IMR-90 (cell line): ENCODE results near the gene SDF2L1. TPM values are rescaled to one million over a fixed set of nuclear protein-coding genes. Genes with fewer than 3 reads are reported as not detected.

Experiments used
- BHLHE40 ChIP-seq: fragments of 150-350 bp; IDR thresholded peaks from 2 replicates; pipeline ENCODE4 v1.6.1; 2016; ENCODE audit warnings: mild to moderate bottlenecking, low read depth, low read length
- CTCF ChIP-seq: conservative IDR thresholded peaks from 2 replicates; pipeline ENCODE4 v1.5.1; 2012; ENCODE audit warnings: mild to moderate bottlenecking, low read depth, low read length, improper control_type of control experiment
- RAD21 ChIP-seq: IDR thresholded peaks from 2 replicates; pipeline ENCODE4 v1.6.1; 2012; ENCODE audit warnings: low read length, improper control_type of control experiment
- polyA plus RNA-seq, 3 experiments: library from polyadenylated mRNA; depleted of rRNA; stranded (reverse); fragments of >200 nt; gene quantifications; 2 replicates each; pipeline ENCODE4 v1.2.3, GENCODE V29; 2012; ENCODE audit warnings: low replicate concordance in 1 of 3
- total RNA-seq: library from RNA; depleted of rRNA; stranded (reverse); fragments of >200 nt; gene quantifications from 2 replicates; pipeline ENCODE4 v1.2.3, GENCODE V29; 2012

The SDF2L1 gene
- total and polyA plus RNA-seq, 2 of the 4 experiments (the other 2 are of a cell fraction), result 18.8 to 51.1 TPM

- TF ChIP-seq BHLHE40 (no peak), CTCF (no peak), RAD21 (no peak)
Measured at GRCh38 chr22:21652547-21653545, 10.7 kb downstream of the SDF2L1 start (continued).
